HG03520 (cell line): ENCODE measurements around the gene JMJD4.
A peak's percentile ranks its signal among the peaks of the same experiment; 100 is the strongest.

Experiments
- ATAC-seq: cut with Tn5 transposase; IDR thresholded peaks from one replicate; pipeline ENCODE4 v1.9.1; 2021; ENCODE audit warnings: mild to moderate bottlenecking, moderate library complexity; ENCODE audit not compliant: unreplicated experiment

JMJD4 gene

DNA sequence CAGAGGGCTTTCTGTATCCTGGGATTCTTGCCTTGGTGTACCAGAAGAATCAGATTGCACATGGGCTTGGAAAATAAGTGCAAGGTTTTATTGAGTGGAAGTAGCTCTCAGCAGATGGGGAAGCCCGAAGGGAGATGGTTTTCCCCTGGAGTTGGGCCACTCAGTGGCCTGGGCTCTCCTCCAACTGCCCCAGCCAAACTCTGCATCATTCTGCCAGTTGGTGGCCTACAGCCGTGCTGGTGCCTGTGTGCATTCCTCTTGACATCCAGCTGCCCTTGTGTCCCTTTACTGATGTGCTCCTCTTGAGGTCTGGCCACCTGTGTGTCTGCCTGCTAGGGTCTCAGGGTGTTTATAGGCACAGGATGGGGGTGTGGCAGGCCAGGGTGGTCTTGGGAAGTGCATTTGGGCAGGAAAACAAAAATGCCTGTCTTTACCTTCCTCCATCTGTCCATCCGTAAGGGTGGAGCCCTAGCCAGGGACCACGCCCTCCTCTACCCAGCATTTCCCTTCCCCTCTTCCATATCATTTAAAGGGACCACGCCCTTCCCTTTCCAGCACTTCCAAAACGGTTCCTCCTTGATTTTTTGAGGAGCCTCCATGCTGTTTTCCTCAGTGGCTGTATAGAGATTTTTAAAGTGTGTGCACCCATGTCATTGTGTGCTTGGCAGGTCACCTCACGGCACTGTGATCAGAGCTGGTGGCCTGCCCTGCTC is 19.1 kb upstream of the JMJD4 start:
- no peak for ATAC-seq

DNA sequence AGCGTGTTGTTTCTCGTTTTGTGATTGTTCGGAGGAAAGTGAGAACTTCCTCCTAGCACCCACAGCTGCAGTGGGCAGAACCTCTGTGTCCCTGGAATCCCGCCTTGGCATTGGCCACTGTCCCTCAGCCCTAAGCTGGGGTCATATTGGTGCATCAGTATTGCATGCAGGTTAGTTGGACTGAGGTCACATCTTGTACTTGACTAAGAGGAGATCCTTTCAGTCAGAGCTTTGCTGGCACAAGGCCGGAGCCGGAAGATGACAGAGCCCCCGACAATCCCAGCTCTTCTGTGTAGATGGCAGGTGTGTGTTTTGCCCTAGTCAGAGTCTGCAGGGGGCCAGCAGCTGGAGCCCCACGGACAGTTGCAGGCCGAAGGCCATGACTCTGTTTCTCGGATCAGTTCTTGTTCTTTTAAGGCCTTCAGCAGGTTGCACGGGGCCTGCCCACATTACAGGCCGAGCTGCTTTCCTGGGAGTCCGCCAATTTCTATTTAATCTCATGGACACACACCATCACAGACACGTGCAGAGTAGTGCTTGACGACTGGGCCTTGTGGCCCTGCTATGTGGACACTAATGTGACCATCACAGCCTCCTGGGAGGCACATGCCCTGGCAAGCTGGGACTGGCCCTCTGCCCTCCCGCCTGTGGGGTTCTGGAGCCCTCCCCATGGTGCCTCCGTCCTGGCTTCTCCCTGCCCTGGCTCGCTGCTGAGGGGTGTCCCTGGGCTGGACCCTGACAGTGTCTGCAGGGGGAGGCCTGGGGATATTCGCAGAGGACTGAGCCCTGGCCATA is 15.0 kb upstream of the JMJD4 start:
- ATAC-seq: no peak

DNA sequence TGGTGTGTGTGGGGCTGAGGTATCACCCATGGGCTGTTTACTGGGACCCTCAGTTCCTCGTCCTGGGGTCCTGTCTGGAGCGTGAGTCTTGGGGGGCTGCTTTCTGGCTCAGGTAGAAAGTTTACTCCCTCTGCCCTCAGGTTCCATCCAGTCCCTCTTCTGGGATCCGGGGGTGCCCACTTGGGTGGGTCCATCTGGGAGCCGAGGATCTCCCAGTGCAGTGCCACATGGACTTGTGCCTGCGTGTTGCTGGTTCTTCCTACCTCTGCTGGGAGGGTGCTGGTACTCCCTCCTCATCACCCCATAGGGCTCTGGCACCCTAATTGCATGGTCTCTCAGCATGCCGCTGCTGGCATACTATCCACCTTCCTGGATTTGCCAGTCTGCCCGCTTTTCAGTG is 14.1 kb upstream of the JMJD4 start:
- ATAC-seq: no peak

DNA sequence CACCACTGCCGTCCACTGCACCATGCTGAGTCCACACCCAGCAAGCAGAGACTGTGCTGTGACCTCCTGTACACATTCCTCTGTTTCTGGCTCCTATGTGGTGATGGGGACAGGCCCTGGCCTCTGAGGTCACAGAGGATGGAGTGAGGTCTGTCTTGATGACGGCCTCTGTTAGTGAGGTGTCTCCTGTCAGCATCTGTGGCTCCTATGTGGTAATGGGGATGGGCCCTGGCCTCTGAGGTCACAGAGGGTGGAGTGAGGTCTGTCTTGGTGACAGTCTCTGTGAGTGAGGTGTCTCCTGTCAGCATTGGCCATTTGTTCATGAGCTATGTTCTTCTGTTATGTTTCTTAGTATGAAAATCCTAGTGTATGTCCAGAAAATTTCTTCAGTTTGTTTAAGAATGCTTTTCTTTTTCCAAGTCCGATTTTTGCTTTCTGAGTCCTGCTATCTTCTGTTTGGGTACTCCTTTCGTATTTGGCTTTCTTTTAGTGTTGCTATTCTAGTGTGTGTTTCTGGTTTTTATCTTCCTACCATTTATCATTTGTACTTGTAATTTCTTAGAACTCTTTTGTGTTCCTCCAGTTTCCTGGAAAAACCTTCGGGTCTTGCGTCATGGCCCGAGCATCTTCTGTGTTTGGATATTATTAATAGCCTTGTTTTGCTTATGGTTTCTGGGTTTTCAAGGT is 13.5 kb upstream of the JMJD4 start:
- ATAC-seq: no peak

DNA sequence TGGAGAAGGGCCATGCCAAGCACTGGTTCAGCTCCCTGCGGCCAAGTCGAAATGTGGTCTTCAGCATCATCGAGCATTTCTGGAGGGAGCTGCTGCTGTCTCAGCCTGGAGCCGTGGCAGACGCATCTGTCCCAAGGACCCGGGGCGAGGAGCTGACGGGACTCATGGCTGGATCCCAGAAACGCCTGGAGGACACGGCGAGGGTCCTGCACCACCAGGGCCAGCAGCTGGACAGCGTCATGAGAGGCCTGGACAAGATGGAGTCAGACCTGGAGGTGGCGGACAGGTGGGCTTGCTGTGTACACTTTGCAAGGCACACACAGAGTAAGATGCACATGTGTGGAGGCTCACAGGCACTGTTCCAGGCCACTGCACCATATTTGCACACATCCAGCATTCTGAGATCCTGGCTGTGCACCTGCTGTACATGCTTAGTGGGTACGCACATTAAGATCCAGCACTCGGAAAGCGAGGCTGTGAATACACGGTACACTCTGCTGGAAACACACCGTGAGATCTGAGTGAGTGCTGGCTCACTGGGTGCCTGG is 12.9 kb upstream of the JMJD4 start:
- ATAC-seq: no peak

DNA sequence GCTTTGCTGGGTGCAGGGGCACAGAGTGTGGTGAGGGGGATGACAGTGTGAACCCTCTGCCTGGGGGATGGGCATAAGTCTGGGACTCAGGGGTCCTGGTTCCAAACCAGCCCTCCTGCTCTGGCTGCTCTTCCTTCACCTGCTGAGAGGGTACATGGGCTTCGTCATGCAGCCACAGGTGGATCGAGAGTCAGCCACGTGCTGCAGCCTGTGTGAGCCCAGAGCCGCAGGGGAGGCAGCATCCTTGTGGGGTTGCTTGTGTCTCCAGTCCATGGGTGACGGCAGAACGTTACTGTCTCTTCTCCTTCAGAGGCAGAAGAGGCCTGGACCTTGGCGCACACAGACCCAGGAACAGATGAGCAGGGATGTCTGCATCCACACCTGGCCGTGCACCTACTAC is 12.3 kb upstream of the JMJD4 start:
- ATAC-seq: no peak

DNA sequence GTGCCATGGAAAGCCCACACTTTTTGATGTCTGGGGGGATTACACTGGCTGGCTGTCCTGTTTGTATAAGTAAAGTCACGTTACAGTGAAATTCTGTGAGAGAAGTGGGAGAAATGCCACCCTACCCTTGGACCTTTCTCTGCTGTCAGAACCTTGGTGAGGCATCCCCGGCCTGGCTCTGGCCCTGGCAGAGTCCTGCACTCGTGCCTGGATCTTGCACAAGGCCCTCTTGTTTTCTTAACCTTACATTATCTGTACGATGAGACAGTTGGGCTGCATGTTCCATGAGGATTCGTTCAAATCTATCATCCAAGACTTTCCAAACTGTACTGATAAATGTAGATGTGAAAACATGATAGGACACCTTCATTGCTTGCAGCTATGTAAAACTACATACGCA is 11.6 kb upstream of the JMJD4 start:
- no peak for ATAC-seq

DNA sequence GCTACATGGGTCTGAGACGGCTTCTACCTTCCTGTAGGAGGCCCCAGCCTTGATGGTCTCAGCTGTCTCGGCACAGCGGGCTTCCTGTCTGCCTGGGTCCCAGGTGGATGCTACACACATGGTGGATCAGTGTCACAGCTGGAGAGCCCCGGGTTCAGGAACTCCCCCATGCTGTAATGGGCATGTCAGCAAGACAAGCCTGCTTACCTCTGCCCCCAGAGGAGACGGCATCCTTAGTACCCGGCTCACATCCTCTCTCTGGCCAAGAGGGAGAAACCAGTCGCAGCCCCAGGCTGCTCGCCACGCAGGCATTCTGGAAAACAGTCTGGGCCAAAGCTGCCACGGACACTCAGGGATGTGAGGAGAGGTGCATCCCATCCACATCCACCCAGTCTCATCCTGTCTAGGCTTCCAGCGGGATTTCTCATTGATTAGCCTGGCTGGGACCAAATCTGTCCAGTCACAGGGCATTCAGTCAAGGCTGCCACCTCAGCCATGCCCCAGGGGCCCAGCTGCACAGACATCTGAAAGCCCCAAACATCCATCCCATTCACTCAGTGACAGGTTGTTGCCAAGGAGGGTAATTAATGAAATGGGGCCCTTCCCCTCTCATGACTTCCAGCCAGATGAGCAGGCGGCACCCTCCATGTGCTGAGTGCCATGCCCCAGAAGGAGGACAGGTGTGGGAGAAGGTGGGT is 10.6 kb upstream of the JMJD4 start:
- ATAC-seq: no peak

DNA sequence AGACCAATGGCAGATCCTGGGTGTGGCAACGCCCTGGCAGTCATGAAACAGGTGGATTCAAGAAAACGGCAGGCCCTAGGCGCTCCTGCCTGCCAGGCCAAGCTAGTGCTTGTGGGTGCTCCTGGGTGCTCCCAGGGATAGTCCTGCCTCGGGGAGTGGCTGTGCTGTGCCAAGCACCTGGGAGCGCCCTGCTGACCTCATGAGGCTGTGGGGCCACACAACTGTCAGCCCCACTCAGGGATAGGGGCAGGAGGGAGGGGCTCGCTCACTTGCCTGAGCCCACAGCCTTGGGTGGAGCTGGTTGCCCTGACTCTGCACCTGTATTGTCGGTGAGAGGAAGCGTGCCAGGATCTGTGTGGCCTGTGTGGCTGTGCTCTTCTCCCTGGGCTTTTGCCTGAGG is 9.6 kb upstream of the JMJD4 start:
- no peak for ATAC-seq

DNA sequence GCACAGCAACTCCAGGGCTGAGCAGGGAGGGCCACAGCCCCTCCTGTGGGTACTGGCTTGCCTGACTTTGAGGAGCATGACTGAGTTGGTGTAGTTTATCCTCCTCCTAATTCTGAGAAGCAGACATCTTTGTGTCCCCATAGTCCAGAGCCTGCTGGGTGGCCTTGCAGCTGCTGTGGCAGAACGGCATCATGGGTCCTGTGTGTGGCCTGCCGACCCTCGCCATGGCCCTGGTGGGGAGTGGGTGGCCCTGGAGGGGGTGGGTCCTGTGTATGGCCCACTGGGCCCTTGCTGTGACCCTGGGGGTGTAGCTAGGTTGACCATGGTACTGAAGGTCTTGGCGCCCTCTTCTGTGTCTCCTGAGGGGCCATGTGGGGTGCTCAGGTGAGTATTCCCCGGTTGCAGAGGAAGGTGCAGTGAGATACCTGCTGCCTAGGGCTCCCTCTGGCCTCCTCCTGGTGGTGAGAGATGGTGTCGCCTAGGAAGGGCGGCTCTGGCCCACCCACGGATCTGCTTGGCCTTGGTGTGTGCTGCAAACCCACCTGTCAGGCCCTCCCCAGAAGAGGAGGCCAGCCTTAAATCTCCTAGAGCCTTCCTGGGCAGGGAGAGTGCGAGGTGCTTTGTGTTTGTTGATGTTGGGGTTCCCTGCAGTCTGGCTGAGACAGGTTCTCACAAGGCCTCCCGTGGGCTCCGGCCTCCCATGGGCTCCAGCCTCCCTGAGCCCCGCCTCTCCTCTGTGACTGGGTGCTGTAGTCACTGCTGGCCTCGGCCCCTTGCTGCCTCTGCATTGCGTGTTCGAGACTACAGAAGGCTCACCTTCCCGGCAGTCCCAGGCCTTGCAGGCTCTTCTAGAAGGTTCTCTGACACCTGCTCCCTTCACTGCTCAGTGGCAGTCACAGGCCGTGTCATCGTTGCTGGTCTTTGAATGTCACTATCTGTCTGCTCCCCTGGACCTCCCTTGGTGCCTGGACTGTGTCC is 7.9 kb upstream of the JMJD4 start:
- ATAC-seq: no peak

DNA sequence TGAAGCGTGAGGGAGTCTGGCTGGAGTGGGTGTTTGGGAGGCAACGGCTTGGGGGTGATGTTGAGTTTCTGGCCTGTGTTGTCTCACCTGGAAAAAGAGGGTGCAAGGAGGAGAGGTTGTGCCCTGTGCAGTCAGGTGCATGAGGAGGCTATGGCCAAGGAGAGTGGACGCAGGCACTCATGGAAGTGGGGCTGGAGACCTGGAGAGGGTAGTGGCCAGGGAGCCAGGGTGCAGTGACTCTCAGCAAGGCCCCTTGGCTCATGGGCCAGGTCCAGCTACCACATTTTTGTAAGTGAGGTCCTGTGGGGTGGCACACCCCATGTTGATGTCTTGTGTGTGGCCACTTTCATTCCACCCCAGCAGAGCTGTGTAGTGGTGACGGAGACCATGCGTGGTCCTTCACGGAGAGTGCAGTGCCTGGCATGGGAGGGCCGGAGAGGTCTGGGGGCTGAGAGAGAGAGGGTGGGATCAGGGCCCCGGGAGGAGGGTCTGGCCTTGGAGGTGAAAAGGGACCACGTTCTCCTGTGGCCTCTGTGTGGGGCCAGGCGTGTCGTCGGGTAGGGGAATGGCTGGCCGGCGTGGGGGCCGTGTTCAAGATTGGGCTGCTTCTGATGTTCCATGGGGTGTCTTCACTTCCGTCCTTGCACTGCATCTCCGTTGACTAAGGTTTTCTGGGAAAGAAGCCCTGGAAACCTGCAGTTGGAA is 6.2 kb upstream of the JMJD4 start:
- ATAC-seq: no peak

DNA sequence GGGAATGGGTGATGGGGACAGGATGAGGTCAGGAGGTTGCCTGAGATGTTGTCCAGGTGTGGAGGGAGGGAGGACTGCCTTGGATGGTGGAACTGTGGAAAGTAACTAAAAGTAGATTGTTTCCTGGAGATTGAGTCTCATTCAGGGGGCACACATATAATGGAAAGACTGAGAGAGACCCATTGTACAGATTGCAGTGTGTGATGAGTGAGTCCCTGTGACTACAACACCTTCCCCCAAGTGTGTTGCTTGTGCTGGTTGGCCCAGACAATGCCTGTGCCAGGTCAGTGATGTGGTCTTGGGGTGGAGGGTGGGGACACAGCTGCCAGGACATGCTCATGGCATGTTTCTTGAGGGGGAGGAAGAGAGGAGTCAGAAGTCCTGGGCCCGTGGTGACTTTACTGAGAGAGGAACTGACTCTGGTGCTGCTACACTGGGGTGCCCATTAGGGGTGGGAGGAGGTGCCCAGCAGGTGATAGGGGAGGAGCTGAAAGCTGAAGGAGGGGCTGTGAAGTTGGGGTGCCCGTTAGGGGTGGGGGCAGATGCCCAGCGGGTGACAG is 5.4 kb upstream of the JMJD4 start:
- ATAC-seq: no peak

DNA sequence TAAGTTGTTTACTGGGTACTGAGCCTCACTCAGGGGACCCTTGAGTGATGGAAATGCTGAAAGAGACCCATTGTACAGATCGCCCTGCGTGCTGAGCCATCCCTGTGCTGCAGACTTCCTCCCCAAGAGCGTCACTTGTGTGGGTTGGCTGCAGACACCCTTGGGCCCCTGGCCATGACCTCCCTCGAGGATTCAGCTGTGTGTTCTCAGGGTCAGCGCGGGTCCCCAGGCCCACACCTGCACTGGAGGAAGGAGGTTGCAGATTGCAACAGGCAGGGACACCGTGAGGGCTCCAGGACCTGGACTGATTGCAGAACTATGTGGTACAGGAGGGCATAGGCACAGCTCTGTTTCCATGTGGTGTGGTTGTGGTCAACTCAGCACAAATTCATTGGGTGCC is 4.5 kb upstream of the JMJD4 start:
- ATAC-seq: no peak

DNA sequence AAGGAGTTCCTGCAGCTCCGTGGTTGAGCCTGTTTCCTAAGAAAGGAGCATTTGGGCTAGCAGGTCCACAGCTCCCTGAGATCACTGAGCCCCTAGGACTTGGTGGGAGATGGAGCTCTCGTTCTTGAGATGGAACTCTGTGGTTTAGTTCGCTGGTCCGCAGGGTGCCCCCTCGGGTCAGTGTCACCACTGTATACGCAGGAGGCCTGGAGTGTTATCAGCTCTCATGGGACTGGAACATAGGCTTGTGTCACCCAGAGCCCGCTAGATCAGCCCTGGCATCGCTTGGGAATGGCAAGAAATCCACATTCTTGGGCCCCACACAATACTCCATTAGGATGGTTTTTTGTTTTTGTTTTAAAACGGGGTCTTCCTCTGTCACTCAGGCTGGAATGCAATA is 3.7 kb upstream of the JMJD4 start:
- ATAC-seq: no peak

DNA sequence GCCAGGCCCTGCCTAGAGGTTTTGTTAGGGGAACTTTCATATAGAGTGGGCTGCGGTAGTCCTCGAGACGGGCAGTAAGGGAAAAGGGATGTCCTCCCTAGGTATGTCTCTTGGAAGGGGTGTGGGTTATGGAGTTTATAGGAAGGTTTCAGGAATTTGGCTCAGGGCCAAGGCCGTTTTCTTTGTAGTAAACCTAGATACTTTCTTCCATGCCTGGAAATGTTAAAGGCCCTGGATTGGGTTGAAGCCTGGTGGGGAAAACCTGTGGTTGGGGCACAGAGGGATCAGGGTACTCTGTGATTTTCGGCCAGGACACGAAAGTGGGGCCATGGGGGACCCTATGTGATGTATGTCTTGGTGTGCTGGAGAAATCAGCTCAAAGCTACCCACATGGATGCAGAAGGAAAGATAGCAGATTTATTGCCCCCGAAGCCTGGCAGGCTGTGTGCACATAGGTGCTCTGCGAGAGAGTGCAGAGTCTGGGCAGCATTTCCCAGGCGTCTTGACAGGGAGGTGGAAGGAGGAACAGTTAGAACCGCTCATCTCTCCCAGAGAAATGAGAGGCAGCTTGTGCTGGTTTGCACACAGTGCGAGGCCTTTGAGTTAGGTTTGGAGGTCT is 1.8 kb upstream of the JMJD4 start:
- ATAC-seq: no peak

DNA sequence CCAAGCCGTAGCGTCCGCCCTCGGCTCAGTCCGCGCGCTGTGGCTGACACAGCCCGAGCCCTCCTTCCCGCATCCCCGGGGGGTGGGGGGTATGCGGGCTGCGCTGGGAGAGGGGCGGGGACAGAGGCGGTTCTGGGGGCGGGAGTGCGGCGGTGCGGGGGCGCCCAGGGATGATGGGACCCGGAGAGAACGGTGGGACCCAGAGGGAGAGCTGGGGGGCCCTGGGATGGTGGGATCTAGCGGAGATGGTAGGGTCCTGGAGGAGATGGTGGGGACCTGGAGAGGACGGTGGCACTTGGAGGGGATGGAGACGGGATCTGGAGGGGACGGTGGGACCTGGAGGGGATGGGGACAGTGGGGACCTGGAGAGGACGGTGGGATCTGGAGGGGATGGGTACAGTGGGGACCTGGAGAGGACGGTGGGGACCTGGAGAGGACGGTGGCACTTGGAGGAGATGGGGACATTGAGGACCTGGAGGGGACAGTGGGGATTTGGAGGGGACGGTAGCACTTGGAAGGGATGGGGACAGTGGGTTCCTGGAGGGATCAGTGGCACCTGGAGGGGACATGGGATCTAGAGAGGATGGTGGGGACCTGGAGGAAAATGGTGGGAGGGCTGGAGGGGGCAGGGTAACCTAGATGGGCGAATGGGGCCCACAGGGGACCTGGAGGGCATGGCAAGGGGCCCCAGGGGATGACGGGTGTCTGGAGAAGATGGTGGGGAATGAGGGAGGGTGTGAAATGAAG is 610 bp upstream of the JMJD4 start:
- ATAC-seq: no peak

DNA sequence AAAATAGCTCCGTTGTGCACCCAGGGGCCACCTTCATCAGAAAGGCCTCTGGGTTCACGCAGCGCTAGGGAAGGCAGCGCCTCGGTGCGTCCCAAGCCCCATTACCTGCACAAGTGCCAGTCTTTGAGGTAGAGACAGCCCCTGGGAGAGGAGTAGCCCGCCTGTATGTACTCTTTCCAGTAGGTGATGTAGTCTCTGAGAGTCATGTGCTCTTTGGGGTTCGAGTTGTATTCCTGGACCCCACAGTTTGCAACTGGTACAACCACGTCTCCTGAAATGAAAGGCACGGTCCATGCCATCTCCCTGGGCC is 601 bp downstream of the JMJD4 start:
- peak; percentile 1 for ATAC-seq
